T-helper 1 cell treated with Interleukin-12 subunit alpha and Interleukin-12 subunit beta and Interleukin-4 antibody, amounts not matched to agents 30 μg/mL and 1 μg/mL, for 36 hours (primary cell): ENCODE results near the gene LDHD.
A peak's percentile ranks its signal among the peaks of the same experiment; 100 is the strongest.
"Not testable (repeated sequence)": the region's sequence is repeated elsewhere in the genome, so short reads cannot be mapped to it uniquely, and the experiment has no call there.

Source experiments
- H3K27ac Mint-ChIP-seq: one replicate; pipeline ENCODE4 v1.8.0; 2021; ENCODE audit warnings: mild to moderate bottlenecking, mixed read lengths
- H3K27me3 Mint-ChIP-seq: one replicate; pipeline ENCODE4 v1.8.0; 2021; ENCODE audit warnings: low read depth, mixed read lengths
- H3K36me3 Mint-ChIP-seq: one replicate; pipeline ENCODE4 v1.8.0; 2021; ENCODE audit warnings: low read depth, mixed read lengths
- H3K4me1 Mint-ChIP-seq: one replicate; pipeline ENCODE4 v1.8.0; 2021; ENCODE audit warnings: low read depth, mixed read lengths
- H3K4me3 Mint-ChIP-seq: one replicate; pipeline ENCODE4 v1.8.0; 2021; ENCODE audit warnings: mild to moderate bottlenecking, moderate library complexity, mixed read lengths
- H3K9me3 Mint-ChIP-seq: one replicate; pipeline ENCODE4 v1.8.0; 2021; ENCODE audit warnings: mixed read lengths

LDHD gene

DNA sequence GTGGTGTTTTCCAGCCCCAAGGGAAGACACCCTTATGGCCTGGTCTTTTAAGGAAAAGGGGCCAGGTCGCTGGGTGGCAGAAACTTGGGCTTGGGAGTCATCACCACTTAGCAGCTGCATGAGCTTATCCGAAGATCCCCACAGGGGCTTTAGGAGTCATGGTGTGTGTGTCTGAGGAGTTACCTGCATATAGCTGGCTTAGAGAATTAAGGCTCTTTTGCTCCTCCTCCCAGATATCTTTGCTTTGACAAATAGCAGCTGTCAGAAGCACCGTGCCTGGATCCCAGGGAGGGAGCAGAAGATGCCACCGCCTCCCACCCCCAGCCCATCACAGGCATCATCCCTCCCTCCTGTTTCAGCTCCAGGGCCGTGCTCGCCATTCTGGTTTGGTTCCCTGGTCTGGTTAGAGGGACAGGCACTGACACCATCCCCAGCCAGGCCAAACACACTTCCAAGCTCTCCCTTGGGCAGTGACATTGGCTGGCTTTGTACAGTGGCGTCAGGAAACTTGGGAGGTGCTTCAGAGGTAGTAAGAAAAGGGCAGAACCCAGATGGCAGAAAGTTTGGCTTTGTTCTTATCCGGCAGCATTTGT is 17.4 kb downstream of the LDHD start:
- Mint-ChIP-seq H3K4me1 (peaks cover 59% of the 10 kb centered on the region), H3K4me3 (peak overlapping the region; percentile 19), H3K36me3 (peaks cover 11% of the 10 kb centered on the region), H3K9me3 (no peaks in the 10 kb centered on the region), H3K27ac (peak overlapping the region; percentile 96), H3K27me3 (no peaks in the 10 kb centered on the region)

GRCh38 chr16:75097941-75098901 is 18.4 kb downstream of the LDHD start:
- Mint-ChIP-seq H3K36me3 (peaks cover 11% of the 10 kb centered on the region), H3K27me3 (no peaks in the 10 kb centered on the region), H3K4me1 (peaks cover 59% of the 10 kb centered on the region), H3K4me3 (peak overlapping the region; percentile 44), H3K27ac (peak overlapping the region; percentile 96), H3K9me3 (no peaks in the 10 kb centered on the region)

- H3K36me3 Mint-ChIP-seq, result peaks cover 4% of the 10 kb centered on the region
- no peaks in the 10 kb centered on the region for H3K27me3 Mint-ChIP-seq
- no peaks in the 10 kb centered on the region for H3K9me3 Mint-ChIP-seq
- H3K27ac Mint-ChIP-seq, result peak overlapping the region; percentile 84
- H3K4me3 Mint-ChIP-seq, result no peak overlapping the region
- peaks cover 54% of the 10 kb centered on the region for H3K4me1 Mint-ChIP-seq
Observed at GRCh38 chr16:75097191-75097761, 19.3 kb downstream of the LDHD start.

GRCh38 chr16:75096656-75097055 is 19.9 kb downstream of the LDHD start:
- Mint-ChIP-seq H3K27ac (peak overlapping the region; percentile 84), H3K27me3 (no peaks in the 10 kb centered on the region), H3K9me3 (no peaks in the 10 kb centered on the region), H3K4me1 (peaks cover 53% of the 10 kb centered on the region), H3K4me3 (no peak overlapping the region), H3K36me3 (peaks cover 4% of the 10 kb centered on the region)

DNA sequence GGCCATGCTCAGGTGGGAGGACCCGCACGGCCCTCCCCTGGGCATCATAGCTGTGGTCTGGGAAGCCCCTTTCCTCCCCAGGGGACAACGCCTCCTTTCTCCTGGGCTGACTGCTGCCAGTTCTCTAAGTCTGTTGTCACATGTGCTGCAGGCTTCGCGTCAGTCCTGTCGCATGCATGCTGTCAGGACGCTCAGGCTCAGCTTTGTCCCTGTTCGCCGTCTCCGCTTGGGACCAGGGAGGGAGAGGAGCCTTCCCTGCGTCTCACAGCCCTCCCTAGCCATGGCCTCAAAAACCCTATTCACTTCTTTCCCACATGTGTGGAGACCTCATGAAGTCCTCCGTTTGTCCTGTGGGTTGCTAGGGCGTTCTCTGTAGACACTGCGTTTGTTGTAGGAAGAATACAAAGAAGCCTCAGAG is 21.4 kb downstream of the LDHD start:
- Mint-ChIP-seq H3K27ac (peak overlapping the region; percentile 41), H3K4me3 (no peak overlapping the region), H3K36me3 (peaks cover 4% of the 10 kb centered on the region), H3K27me3 (no peaks in the 10 kb centered on the region), H3K9me3 (no peaks in the 10 kb centered on the region), H3K4me1 (peaks cover 44% of the 10 kb centered on the region)

GRCh38 chr16:75093598-75094540 is 22.7 kb downstream of the LDHD start:
- Mint-ChIP-seq H3K27ac (peak overlapping the region; percentile 52), H3K4me3 (no peak overlapping the region), H3K4me1 (peaks cover 42% of the 10 kb centered on the region), H3K27me3 (no peaks in the 10 kb centered on the region), H3K9me3 (no peaks in the 10 kb centered on the region), H3K36me3 (peaks cover 8% of the 10 kb centered on the region)

DNA sequence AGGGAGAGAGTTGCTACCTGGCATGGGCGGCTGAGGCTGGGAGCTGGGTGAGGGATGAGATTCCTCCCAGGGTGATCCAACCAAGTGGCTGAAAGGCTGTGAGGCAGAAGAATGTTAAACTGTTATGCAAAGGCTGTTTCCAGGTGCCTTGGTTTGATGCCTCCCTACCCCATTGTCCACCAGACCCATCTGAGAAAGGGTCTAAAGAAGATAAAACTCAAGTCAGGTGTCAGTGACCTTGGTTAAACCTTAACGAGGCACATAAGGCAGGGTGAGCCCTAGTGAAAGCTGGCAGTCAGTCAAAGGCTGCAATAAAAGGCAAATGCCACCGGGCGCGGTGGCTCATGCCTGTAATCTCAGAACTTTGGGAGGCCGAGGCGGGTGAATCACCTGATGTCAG is 23.8 kb downstream of the LDHD start:
- H3K4me3 Mint-ChIP-seq, result no peak overlapping the region
- no peak overlapping the region for H3K27ac Mint-ChIP-seq
- H3K27me3 Mint-ChIP-seq, result no peaks in the 10 kb centered on the region
- peaks cover 8% of the 10 kb centered on the region for H3K36me3 Mint-ChIP-seq
- H3K4me1 Mint-ChIP-seq, result peaks cover 39% of the 10 kb centered on the region
- no peaks in the 10 kb centered on the region for H3K9me3 Mint-ChIP-seq

- H3K9me3 Mint-ChIP-seq, H3K4me3 Mint-ChIP-seq, H3K27me3 Mint-ChIP-seq, H3K27ac Mint-ChIP-seq, H3K36me3 Mint-ChIP-seq: not testable (repeated sequence)
- H3K4me1 Mint-ChIP-seq, result peaks cover 42% of the 10 kb centered on the region
Observed at GRCh38 chr16:75091619-75092018, 25.0 kb downstream of the LDHD start.

DNA sequence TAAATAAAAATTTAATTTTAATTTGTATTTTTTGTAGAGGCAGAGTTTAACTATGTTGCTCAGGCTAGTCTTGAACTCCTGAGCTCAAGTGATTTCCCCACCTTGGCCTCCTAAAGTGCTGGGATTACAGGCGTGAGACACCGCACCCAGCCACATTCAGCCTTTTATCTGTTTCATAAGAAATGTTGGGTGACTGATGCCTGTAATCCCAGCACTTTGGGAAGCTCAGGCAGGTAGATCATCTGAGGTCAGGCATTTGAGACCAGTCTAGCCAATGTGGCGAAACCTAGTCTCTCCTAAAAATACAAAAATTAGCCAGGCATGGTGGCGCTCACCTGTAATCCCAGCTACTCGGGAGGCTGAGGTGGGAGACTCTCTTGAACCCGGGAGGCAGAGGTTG is 25.7 kb downstream of the LDHD start:
- H3K4me3 Mint-ChIP-seq, H3K27me3 Mint-ChIP-seq, H3K9me3 Mint-ChIP-seq, H3K27ac Mint-ChIP-seq: not testable (repeated sequence)
- Mint-ChIP-seq H3K36me3 (peaks cover 11% of the 10 kb centered on the region), H3K4me1 (peaks cover 44% of the 10 kb centered on the region)

DNA sequence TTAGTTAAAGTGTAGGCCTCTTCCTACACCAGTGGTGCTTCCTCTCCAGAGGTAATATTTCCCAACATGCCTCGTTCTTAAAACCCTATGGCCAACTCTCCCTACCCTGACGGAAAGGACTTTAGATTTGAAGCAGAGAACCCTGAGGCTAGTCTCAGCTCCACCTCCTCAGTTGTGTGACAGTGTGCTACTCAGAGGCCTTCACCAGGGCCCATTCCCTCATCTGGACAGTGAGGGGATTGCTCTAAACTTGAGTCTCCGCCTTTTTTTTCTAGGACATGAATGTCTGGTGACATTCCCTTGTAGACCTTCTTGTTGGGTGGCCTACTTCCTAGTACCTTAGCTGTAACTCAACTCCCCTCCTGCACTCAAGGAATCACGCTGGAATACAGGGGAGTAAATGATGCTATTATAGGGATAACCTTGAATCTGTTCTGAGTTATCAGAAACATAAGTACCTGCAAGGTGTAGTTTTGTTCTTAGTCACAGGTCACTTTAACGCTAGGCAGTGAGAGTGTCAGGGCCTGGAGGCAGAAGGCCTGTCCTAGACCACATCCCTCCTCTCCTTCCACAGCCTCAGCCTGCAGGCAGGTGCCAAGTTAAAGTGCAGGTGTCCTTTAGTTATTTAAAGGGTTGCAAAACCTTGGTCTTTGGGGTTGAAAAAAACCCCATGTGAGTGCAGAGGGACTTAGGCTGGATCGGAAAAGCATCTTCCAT is 26.9 kb downstream of the LDHD start:
- H3K4me3 Mint-ChIP-seq, result peak overlapping the region; percentile 30
- H3K27me3 Mint-ChIP-seq, result no peaks in the 10 kb centered on the region
- peak overlapping the region; percentile 67 for H3K27ac Mint-ChIP-seq
- peaks cover 3% of the 10 kb centered on the region for H3K9me3 Mint-ChIP-seq
- H3K36me3 Mint-ChIP-seq, result peaks cover 20% of the 10 kb centered on the region
- peaks cover 49% of the 10 kb centered on the region for H3K4me1 Mint-ChIP-seq

- H3K4me1 Mint-ChIP-seq, result peaks cover 55% of the 10 kb centered on the region
- peaks cover 21% of the 10 kb centered on the region for H3K36me3 Mint-ChIP-seq
- no peak overlapping the region for H3K4me3 Mint-ChIP-seq
- no peaks in the 10 kb centered on the region for H3K27me3 Mint-ChIP-seq
- H3K27ac Mint-ChIP-seq, result no peak overlapping the region
- H3K9me3 Mint-ChIP-seq, result peaks cover 3% of the 10 kb centered on the region
Observed at GRCh38 chr16:75088934-75089333, 27.6 kb downstream of the LDHD start.

DNA sequence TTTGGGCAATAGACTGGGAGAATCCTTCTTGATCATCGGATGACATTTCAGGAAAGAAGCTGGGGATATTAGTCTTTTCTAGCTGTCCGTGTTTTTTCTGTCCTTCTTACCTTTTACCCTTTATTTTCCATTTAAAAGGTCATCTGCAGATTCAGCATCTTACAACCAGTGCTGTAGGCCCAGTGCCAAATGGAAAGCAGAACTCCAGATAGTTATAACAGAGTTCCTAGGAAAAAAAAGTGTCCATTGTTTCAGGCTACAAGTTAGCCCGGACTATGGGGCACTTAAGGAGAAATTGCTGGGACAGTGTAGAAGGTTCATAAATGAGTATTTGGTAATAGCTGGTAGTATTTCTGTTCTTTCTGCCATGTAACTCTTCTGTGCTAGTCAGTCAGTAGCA is 28.4 kb downstream of the LDHD start:
- H3K36me3 Mint-ChIP-seq, result peaks cover 20% of the 10 kb centered on the region
- H3K9me3 Mint-ChIP-seq, result peaks cover 3% of the 10 kb centered on the region
- H3K27ac Mint-ChIP-seq, result no peak overlapping the region
- no peaks in the 10 kb centered on the region for H3K27me3 Mint-ChIP-seq
- H3K4me3 Mint-ChIP-seq, result no peak overlapping the region
- peaks cover 60% of the 10 kb centered on the region for H3K4me1 Mint-ChIP-seq

DNA sequence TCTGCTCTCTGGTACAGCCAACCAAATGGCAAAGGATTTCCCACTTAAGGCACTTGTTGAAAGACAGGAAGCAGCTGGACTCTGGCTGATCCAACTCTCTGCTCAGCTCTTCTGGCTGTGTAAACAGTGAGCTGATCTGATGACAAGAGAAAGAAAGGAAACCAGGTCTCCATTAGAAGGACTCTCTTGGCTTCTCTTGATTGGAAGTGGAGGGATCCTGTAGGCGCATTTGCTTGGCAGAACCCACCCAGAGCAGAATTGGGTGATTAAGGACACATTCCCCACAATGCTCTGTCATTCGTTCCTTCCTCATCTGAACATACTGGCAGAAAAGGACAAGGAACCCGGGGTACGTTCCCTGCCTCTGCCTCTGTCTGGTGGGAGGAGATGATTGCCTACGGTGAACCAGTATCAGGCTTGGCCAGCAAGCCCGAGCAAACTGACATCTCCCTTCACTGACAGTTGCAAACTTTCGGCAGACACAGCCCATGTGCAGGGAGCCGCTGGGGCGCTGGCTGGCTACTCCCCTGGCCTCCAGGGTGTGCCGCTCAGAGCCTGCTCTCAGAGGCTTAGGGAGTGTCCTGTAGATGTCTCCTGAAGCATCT is 29.1 kb downstream of the LDHD start:
- no peak overlapping the region for H3K27ac Mint-ChIP-seq
- H3K9me3 Mint-ChIP-seq, result peaks cover 3% of the 10 kb centered on the region
- H3K36me3 Mint-ChIP-seq, result peaks cover 26% of the 10 kb centered on the region

More for the DNA sequence above, 29.1 kb downstream of the LDHD start:
- peaks cover 64% of the 10 kb centered on the region for H3K4me1 Mint-ChIP-seq
- no peaks in the 10 kb centered on the region for H3K27me3 Mint-ChIP-seq
- H3K4me3 Mint-ChIP-seq, result no peak overlapping the region
